ENCODE results near the gene GSN. TPM values are rescaled to one million over a fixed set of nuclear protein-coding genes. Genes with fewer than 3 reads are reported as not detected.

GSN gene
- total RNA-seq, 1 donor from 2014 or later, result 80.0 TPM

DNA sequence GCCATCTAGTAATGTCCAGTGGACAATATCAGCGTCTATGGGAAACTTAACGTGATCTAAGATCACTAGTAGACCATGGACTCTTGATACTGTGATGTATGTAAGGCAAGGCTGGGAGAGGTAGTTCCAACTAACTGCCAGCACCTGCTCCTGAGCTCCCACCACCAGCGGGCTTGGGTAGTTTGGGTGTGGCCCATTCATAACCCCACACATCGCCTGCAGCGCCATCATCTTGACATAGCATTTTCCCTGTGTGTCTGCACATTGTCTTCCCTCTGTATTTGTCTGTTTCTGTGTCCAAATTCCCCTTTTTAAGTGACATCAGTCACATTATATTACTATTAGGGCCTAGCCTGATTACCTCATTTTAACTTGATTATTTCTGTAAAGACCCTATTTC lies 28.1 kb upstream of the GSN start:
- H3K36me3 Mint-ChIP-seq, result no peaks in the 10 kb centered on the region
- H3K4me1 Mint-ChIP-seq (ENCODE audit: unreplicated experiment), result peaks cover 13% of the 10 kb centered on the region
- no peaks in the 10 kb centered on the region for H3K27me3 Mint-ChIP-seq
- H3K4me3 Mint-ChIP-seq, result no peak overlapping the region
- H3K27ac Mint-ChIP-seq, result no peak overlapping the region
- no peak for DNase-seq (ENCODE audit: extremely low spot score, unreplicated experiment)
- H3K9me3 Mint-ChIP-seq, result peaks cover 7% of the 10 kb centered on the region
- TF ChIP-seq, protein P1, sequence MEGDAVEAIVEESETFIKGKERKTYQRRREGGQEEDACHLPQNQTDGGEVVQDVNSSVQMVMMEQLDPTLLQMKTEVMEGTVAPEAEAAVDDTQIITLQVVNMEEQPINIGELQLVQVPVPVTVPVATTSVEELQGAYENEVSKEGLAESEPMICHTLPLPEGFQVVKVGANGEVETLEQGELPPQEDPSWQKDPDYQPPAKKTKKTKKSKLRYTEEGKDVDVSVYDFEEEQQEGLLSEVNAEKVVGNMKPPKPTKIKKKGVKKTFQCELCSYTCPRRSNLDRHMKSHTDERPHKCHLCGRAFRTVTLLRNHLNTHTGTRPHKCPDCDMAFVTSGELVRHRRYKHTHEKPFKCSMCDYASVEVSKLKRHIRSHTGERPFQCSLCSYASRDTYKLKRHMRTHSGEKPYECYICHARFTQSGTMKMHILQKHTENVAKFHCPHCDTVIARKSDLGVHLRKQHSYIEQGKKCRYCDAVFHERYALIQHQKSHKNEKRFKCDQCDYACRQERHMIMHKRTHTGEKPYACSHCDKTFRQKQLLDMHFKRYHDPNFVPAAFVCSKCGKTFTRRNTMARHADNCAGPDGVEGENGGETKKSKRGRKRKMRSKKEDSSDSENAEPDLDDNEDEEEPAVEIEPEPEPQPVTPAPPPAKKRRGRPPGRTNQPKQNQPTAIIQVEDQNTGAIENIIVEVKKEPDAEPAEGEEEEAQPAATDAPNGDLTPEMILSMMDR (conservative IDR thresholded peaks at IDR 0.05), result no peak

- TF ChIP-seq, protein P1 (conservative IDR thresholded peaks at IDR 0.05), result no peak
- peaks cover 13% of the 10 kb centered on the region for H3K4me1 Mint-ChIP-seq (ENCODE audit: unreplicated experiment)
- H3K27me3 Mint-ChIP-seq, result no peaks in the 10 kb centered on the region
- no peak overlapping the region for H3K27ac Mint-ChIP-seq
- H3K9me3 Mint-ChIP-seq, result peaks cover 7% of the 10 kb centered on the region
- DNase-seq (ENCODE audit: extremely low spot score, unreplicated experiment), result no peak
- H3K36me3 Mint-ChIP-seq, result no peaks in the 10 kb centered on the region
- no peak overlapping the region for H3K4me3 Mint-ChIP-seq
These were observed 27.4 kb upstream of the GSN start for GRCh38 chr9:121240472-121241135.

- no peaks in the 10 kb centered on the region for H3K36me3 Mint-ChIP-seq
- DNase-seq (ENCODE audit: extremely low spot score, unreplicated experiment), result no peak
- TF ChIP-seq, protein P1 (conservative IDR thresholded peaks at IDR 0.05), result no peak
- H3K9me3 Mint-ChIP-seq, result peaks cover 7% of the 10 kb centered on the region
- no peaks in the 10 kb centered on the region for H3K27me3 Mint-ChIP-seq
- H3K4me3 Mint-ChIP-seq, result no peak overlapping the region
- H3K4me1 Mint-ChIP-seq (ENCODE audit: unreplicated experiment), result peaks cover 13% of the 10 kb centered on the region
- no peak overlapping the region for H3K27ac Mint-ChIP-seq
These were observed 25.6 kb upstream of the GSN start for GRCh38 chr9:121242219-121242958.

DNA sequence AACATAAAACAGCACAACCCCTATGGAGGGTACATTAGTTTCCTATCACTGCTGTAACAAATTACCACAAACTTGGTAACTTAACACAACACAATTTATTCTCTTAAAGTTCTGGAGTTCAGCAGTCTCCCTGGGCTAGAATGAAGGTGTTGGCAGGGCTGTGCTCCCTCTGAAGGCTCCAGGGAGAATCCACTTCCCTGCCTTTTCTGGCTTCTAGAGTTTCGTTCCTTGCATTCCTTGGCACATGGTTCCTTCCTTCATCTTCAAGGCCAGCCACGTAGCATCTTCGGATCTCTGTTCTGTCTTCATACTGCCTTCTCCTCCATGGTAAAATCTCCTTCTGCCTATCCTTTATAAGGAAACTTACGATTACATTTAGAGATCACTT lies 25.0 kb upstream of the GSN start:
- TF ChIP-seq, protein P1 (conservative IDR thresholded peaks at IDR 0.05), result no peak

GRCh38 chr9:121246821-121247561 lies 21.0 kb upstream of the GSN start:
- no peaks in the 10 kb centered on the region for H3K4me1 Mint-ChIP-seq (ENCODE audit: unreplicated experiment)

More for the DNA sequence above, 25.0 kb upstream of the GSN start:
- no peak overlapping the region for H3K4me3 Mint-ChIP-seq
- peaks cover 7% of the 10 kb centered on the region for H3K9me3 Mint-ChIP-seq
- no peaks in the 10 kb centered on the region for H3K36me3 Mint-ChIP-seq
- DNase-seq (ENCODE audit: extremely low spot score, unreplicated experiment), result no peak
- no peak overlapping the region for H3K27ac Mint-ChIP-seq
- H3K27me3 Mint-ChIP-seq, result no peaks in the 10 kb centered on the region
- peaks cover 13% of the 10 kb centered on the region for H3K4me1 Mint-ChIP-seq (ENCODE audit: unreplicated experiment)

More at GRCh38 chr9:121246821-121247561, 21.0 kb upstream of the GSN start:
- H3K4me3 Mint-ChIP-seq, result no peak overlapping the region
- H3K27ac Mint-ChIP-seq, result no peak overlapping the region
- TF ChIP-seq, protein P1 (conservative IDR thresholded peaks at IDR 0.05), result no peak
- H3K36me3 Mint-ChIP-seq, result peaks cover 6% of the 10 kb centered on the region
- no peak for DNase-seq (ENCODE audit: extremely low spot score, unreplicated experiment)
- peaks cover 11% of the 10 kb centered on the region for H3K9me3 Mint-ChIP-seq
- peaks cover 4% of the 10 kb centered on the region for H3K27me3 Mint-ChIP-seq

Measured in type B pancreatic cell (in vitro differentiated cells).